BJ (cell line): ENCODE data around the gene GPR37L1. TPM values are rescaled to one million over a fixed set of nuclear protein-coding genes. Genes with fewer than 3 reads are reported as not detected.

Source experiments
- CTCF ChIA-PET: fragments of 350-600 bp; formaldehyde crosslinking; extraction: SDS; loops from one replicate; lab custom pipeline; 2021; ENCODE audit warnings: antibody characterized with exemption, inconsistent platforms; lab: Yijun Ruan, JAX
- POLR2A ChIA-PET: fragments of 300-600 bp; sonication (Branson Sonifier 250); formaldehyde crosslinking; extraction: SDS; loops from one replicate; lab custom pipeline; 2021; ENCODE audit warnings: antibody characterized with exemption; lab: Charles Lee
- DNase-seq: peaks from one replicate; pipeline ENCODE4 v3.0.0-alpha.2; 2011; ENCODE audit warnings: low read depth
- H3K27me3 ChIP-seq: 2 replicates; pipeline ENCODE4 v1.6.0; 2011; ENCODE audit warnings: low read length; ENCODE audit not compliant: control insufficient read depth, insufficient read depth
- H3K36me3 ChIP-seq: 2 replicates; pipeline ENCODE4 v1.5.1; 2011; ENCODE audit warnings: low read length; ENCODE audit not compliant: control insufficient read depth, insufficient read depth
- H3K4me3 ChIP-seq: 2 replicates; pipeline ENCODE4 v1.5.1; 2011; ENCODE audit warnings: low read depth, mild to moderate bottlenecking, control low read depth, low read length
- polyA plus RNA-seq: library from polyadenylated mRNA; depleted of rRNA; stranded (reverse); fragments of >200 nt; gene quantifications from 2 replicates; pipeline ENCODE4 v1.2.3, GENCODE V29; 2011
- TF ChIP-seq, protein P1 (sequence below): IDR thresholded peaks from 2 replicates; pipeline ENCODE4 v1.5.1; 2011; ENCODE audit warnings: low read depth, mild to moderate bottlenecking, control low read depth, inconsistent platforms, low read length, moderate library complexity; ENCODE audit not compliant: insufficient read depth

The GPR37L1 gene
- polyA plus RNA-seq, 1 experiment, result not detected

DNA sequence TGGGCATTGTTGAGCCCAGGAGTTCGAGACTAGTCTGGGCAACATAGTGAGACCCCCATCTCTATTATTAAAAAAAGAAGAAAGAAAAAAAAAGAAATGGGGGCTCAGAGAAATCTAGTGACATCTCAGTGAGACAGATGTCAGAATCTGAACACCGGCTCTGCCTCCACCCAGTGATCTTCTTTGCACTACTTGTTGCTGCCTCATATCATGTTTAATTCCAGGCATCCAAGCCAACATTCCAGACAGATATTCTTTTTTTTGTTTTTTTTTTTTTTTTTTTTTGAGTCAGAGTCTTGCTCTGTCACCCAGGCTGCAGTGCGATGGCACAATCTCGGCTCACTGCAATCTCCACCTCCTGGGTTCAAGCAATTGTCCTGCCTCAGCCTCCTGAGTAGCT lies 26.8 kb downstream of the GPR37L1 start:
- CTCF ChIA-PET, result no interaction called here
- POLR2A ChIA-PET, result no interaction called here
- no peaks in the 10 kb centered on the region for H3K36me3 ChIP-seq
- DNase-seq, result no peak
- peaks cover 13% of the 10 kb centered on the region for H3K27me3 ChIP-seq
- no peak overlapping the region for H3K4me3 ChIP-seq
- TF ChIP-seq, protein P1, sequence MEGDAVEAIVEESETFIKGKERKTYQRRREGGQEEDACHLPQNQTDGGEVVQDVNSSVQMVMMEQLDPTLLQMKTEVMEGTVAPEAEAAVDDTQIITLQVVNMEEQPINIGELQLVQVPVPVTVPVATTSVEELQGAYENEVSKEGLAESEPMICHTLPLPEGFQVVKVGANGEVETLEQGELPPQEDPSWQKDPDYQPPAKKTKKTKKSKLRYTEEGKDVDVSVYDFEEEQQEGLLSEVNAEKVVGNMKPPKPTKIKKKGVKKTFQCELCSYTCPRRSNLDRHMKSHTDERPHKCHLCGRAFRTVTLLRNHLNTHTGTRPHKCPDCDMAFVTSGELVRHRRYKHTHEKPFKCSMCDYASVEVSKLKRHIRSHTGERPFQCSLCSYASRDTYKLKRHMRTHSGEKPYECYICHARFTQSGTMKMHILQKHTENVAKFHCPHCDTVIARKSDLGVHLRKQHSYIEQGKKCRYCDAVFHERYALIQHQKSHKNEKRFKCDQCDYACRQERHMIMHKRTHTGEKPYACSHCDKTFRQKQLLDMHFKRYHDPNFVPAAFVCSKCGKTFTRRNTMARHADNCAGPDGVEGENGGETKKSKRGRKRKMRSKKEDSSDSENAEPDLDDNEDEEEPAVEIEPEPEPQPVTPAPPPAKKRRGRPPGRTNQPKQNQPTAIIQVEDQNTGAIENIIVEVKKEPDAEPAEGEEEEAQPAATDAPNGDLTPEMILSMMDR, result no peak

- no peak for DNase-seq
- Histone ChIP-seq H3K27me3 (peaks cover 13% of the 10 kb centered on the region), H3K4me3 (no peak overlapping the region), H3K36me3 (no peaks in the 10 kb centered on the region)
- ChIA-PET CTCF (no interaction called here), POLR2A (no interaction called here)
- TF ChIP-seq, protein P1, result no peak
Observed at GRCh38 chr1:202150187-202150586, 27.5 kb downstream of the GPR37L1 start.

- ChIA-PET POLR2A (no interaction called here), CTCF (interaction anchor here (1.6 kb wide), 1 partner anchor 15 kb away, joined by 5 read pairs; no protein-coding TSS in a partner anchor)
- no peaks in the 10 kb centered on the region for H3K36me3 ChIP-seq
- no peak for DNase-seq
- H3K4me3 ChIP-seq, result no peak overlapping the region
- peaks cover 13% of the 10 kb centered on the region for H3K27me3 ChIP-seq
- TF ChIP-seq, protein P1, result no peak
Observed at GRCh38 chr1:202150602-202151001, 27.9 kb downstream of the GPR37L1 start.

- Histone ChIP-seq H3K4me3 (no peak overlapping the region), H3K36me3 (no peaks in the 10 kb centered on the region), H3K27me3 (peaks cover 13% of the 10 kb centered on the region)
- no peak for DNase-seq
- ChIA-PET POLR2A (no interaction called here), CTCF (interaction anchor here (1.6 kb wide), 1 partner anchor 16 kb away, joined by 5 read pairs; no protein-coding TSS in a partner anchor)
- TF ChIP-seq, protein P1, result no peak
Observed at GRCh38 chr1:202151045-202151444, 28.3 kb downstream of the GPR37L1 start.

DNA sequence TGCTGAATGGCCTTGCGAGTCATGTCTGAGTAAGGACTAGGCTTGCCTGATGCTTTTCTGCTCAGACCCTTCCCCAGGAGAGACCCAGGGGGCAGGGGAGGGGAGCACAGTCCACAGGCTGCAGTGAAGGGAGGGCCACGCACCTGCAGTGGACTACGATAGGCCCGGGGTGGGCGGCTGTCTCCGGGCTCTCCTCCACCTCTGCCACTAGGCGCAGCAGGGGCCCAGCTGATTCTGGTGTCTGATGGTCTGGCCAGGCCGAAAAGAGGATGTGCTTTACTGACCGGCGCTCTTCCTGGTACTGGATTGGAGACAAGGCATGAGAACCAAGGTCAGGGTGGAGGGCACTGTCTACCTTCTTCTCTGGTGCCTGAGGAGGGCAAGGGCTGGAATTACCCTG lies 29.7 kb downstream of the GPR37L1 start:
- peaks cover 9% of the 10 kb centered on the region; the same call in 1 of the 2 replicates for H3K27me3 ChIP-seq
- TF ChIP-seq, protein P1, result no peak
- CTCF ChIA-PET, result interaction anchor here (1.6 kb wide), 1 partner anchor 17 kb away, joined by 5 read pairs; no protein-coding TSS in a partner anchor
- H3K36me3 ChIP-seq, result no peaks in the 10 kb centered on the region
- no peak overlapping the region for H3K4me3 ChIP-seq
- POLR2A ChIA-PET, result no interaction called here
- no peak for DNase-seq
